Calu3 (cell line): ENCODE measurements around the gene ARPIN. TPM values are rescaled to one million over a fixed set of nuclear protein-coding genes. Genes with fewer than 3 reads are reported as not detected.

ENCODE experiments used
- BruUV-seq: library from RNA; stranded (reverse); fragments of 400-500 nt; replicated peaks from 2 replicates; lab custom pipeline; 2021; lab: Mats Ljungman, UMichigan
- CTCF ChIA-PET: fragments of 300-600 bp; sonication (Branson Sonifier 250); formaldehyde crosslinking; loops from one replicate; lab custom pipeline; 2022; ENCODE audit warnings: antibody characterized with exemption; lab: Charles Lee
- DNase-seq: peaks from one replicate; pipeline ENCODE4 v3.0.0; 2022
- H3K27ac Mint-ChIP-seq: one replicate; pipeline ENCODE4 v1.8.0; 2022; ENCODE audit warnings: mixed read lengths; ENCODE audit not compliant: unreplicated experiment
- H3K27me3 Mint-ChIP-seq: one replicate; pipeline ENCODE4 v1.8.0; 2022; ENCODE audit warnings: mixed read lengths; ENCODE audit not compliant: unreplicated experiment
- H3K36me3 Mint-ChIP-seq: one replicate; pipeline ENCODE4 v1.8.0; 2022; ENCODE audit warnings: mild to moderate bottlenecking, moderate library complexity, mixed read lengths; ENCODE audit not compliant: insufficient read depth, unreplicated experiment
- H3K4me1 Mint-ChIP-seq: one replicate; pipeline ENCODE4 v1.8.0; 2022; ENCODE audit warnings: mild to moderate bottlenecking, low read depth, mixed read lengths; ENCODE audit not compliant: unreplicated experiment
- H3K4me3 Mint-ChIP-seq: one replicate; pipeline ENCODE4 v1.8.0; 2022; ENCODE audit warnings: mild to moderate bottlenecking, low read depth, moderate library complexity, mixed read lengths; ENCODE audit not compliant: unreplicated experiment
- H3K9me3 Mint-ChIP-seq: one replicate; pipeline ENCODE4 v1.8.0; 2022; ENCODE audit warnings: low read depth, mixed read lengths; ENCODE audit not compliant: unreplicated experiment
- CTCF ChIP-seq: fragments of 200-600 bp; IDR thresholded peaks from one replicate; pipeline ENCODE4 v1.8.0; 2022; ENCODE audit warnings: antibody characterized with exemption; ENCODE audit not compliant: unreplicated experiment
- intact Hi-C: fragments of 100-400 bp; cut with micrococcal nuclease; formaldehyde crosslinking; loops from one replicate; pipeline ENCODE4 v1.10.0; 2022; ENCODE audit not compliant: unreplicated experiment
- total RNA-seq: library from RNA; stranded (reverse); gene quantifications from 2 replicates; pipeline ENCODE4 v1.2.3, GENCODE V29; 2022

Gene ARPIN
- total RNA-seq, 1 experiment from 2014 or later = 20.1 TPM

DNA sequence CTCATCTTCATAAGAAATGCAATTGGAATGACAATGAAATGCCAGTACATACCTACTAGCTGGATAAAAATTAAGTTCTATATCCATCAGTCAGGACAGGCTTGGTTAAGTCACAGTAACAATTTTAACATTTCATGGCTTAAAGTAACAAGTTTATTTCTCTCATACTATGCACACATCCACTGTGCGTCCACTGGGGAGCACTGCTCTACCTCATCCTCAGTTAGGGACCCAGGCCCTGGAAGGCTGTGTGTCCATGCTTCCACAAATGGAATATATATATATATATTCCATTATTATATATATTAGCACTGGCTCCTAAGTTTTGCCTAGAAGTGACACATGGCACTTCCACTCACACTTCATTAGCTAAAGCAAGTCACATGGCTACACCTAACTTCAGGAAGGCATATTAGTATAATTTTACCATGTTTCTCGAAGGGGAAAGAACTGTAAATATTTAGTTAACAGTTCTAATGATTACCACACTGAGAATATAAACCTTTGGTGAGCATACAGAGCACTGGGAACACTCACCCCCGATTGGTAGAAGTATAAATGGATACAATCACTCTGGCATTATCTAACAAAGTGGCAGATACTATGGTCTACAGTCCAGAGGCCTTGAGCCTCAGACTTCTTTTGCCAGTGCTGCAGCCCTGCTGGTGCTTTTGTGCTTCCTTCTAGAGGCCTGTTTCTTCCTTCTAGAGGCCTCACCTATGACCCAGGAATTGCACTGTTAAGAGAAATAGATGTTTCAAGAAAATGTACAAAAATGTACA, 47.6 kb downstream of the ARPIN start:
- no peaks in the 10 kb centered on the region for H3K4me1 Mint-ChIP-seq
- H3K36me3 Mint-ChIP-seq = peaks cover 15% of the 10 kb centered on the region
- H3K9me3 Mint-ChIP-seq = no peaks in the 10 kb centered on the region
- CTCF ChIA-PET = no interaction called here
- BruUV-seq = no TSS peak
- intact Hi-C loops = no loop called here
- H3K27ac Mint-ChIP-seq = no peak overlapping the region
- DNase-seq = no peak
- H3K4me3 Mint-ChIP-seq = no peak overlapping the region
- H3K27me3 Mint-ChIP-seq = no peaks in the 10 kb centered on the region
- TF ChIP-seq CTCF = no peak

- no peak for DNase-seq
- Mint-ChIP-seq H3K4me1 (peaks cover 7% of the 10 kb centered on the region), H3K27me3 (no peaks in the 10 kb centered on the region), H3K36me3 (peaks cover 11% of the 10 kb centered on the region), H3K9me3 (no peaks in the 10 kb centered on the region), H3K27ac (no peak overlapping the region), H3K4me3 (no peak overlapping the region)
- CTCF ChIA-PET = interaction anchor here (0.6 kb wide), 1 partner anchor 720 kb away, joined by 3 read pairs; no protein-coding TSS in a partner anchor
- intact Hi-C loops = no loop called here
- no peak for TF ChIP-seq CTCF
- BruUV-seq = no TSS peak
These were observed 48.8 kb downstream of the ARPIN start for GRCh38 chr15:89863918-89864317.

- no peak for DNase-seq
- Mint-ChIP-seq H3K36me3 (peaks cover 24% of the 10 kb centered on the region), H3K4me3 (no peak overlapping the region), H3K27ac (no peak overlapping the region), H3K27me3 (no peaks in the 10 kb centered on the region), H3K9me3 (no peaks in the 10 kb centered on the region), H3K4me1 (peaks cover 31% of the 10 kb centered on the region)
- CTCF ChIA-PET = interaction anchor here (1.4 kb wide), 1 partner anchor 99 kb away, joined by 5 read pairs; no protein-coding TSS in a partner anchor
- intact Hi-C loops = no loop called here
- TF ChIP-seq CTCF = no peak
- no TSS peak for BruUV-seq
These were observed 51.9 kb downstream of the ARPIN start for GRCh38 chr15:89860891-89861290.

DNA sequence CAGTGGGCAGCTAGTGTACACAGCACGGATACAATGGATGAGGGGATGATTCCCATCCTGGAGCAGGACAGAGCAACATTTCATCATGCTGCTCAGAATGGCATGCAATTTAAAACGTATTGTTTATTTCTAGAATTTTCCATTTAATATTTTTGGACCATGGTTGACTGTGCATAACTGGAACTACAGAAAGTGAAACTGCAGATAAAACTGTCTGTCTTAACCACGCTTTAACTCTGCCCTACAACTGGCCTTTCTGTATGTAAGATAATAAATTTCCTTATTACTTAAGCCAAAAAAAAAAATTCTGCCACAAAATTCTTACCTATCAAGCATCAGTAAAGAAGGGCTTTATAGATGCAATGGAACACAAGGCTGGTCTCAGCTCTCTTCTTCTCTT, 52.3 kb downstream of the ARPIN start:
- H3K27me3 Mint-ChIP-seq = no peaks in the 10 kb centered on the region
- no peak overlapping the region for H3K27ac Mint-ChIP-seq
- no peak overlapping the region for H3K4me3 Mint-ChIP-seq
- CTCF ChIA-PET = interaction anchor here (1.4 kb wide), 1 partner anchor 99 kb away, joined by 5 read pairs; no protein-coding TSS in a partner anchor
- DNase-seq = no peak
- no peak for TF ChIP-seq CTCF
- peaks cover 31% of the 10 kb centered on the region for H3K4me1 Mint-ChIP-seq
- H3K9me3 Mint-ChIP-seq = no peaks in the 10 kb centered on the region
- BruUV-seq = no TSS peak
- intact Hi-C loops = no loop called here
- H3K36me3 Mint-ChIP-seq = peaks cover 20% of the 10 kb centered on the region
